K562 (cell line): Measurements from ENCODE around the gene NDOR1. TPM values are rescaled to one million over a fixed set of nuclear protein-coding genes. Genes with fewer than 3 reads are reported as not detected.

Source experiments
- ATAC-seq: fragments of 200-7000 bp; cut with Tn5 transposase; 3 replicates; pipeline ENCODE4 v1.9.1; 2020; ENCODE audit warnings: moderate library complexity
- BruUV-seq: library from RNA; stranded (reverse); fragments of 400-500 nt; replicated peaks from 2 replicates; lab custom pipeline; 2021; lab: Mats Ljungman, UMichigan
- CTCF ChIA-PET: fragments of 300-600 bp; formaldehyde crosslinking; extraction: SDS; loops from one replicate; lab custom pipeline; 2021; ENCODE audit warnings: low intra/inter-chr PET ratio; lab: Yijun Ruan, JAX
- POLR2A ChIA-PET: fragments of 300-600, 350-650 bp; sonication (Branson Sonifier 250); formaldehyde crosslinking; extraction: SDS; loops from one replicate; lab custom pipeline; 2021; ENCODE audit warnings: antibody characterized with exemption, inconsistent platforms; lab: Yijun Ruan, JAX
- DNase-seq, 4 experiments: peaks; one replicate each; pipeline versions ENCODE4 v3.0.0 to v3.0.0-alpha.2; 2011 to 2018; ENCODE audit warnings: low spot score in 3 of 4, mixed read lengths in 3 of 4; ENCODE audit errors: extremely low read depth in 1 of 4
- FAIRE-seq: peaks from 2 replicates; lab custom pipeline; 2011; peaks lifted over from hg19 to GRCh38; lab: Jason Lieb, UNC
- H2AFZ ChIP-seq: 2 replicates; pipeline ENCODE4 v1.6.0; 2011; ENCODE audit warnings: low read depth, low read length, control low read depth, inconsistent platforms
- H3K27ac ChIP-seq: fragments of 200-600 bp; 3 replicates; pipeline ENCODE4 v1.8.0; 2011; ENCODE audit warnings: low read depth, mild to moderate bottlenecking, control low read depth, inconsistent platforms, low read length, moderate library complexity, mixed read lengths; ENCODE audit errors: extremely low read depth
- H3K27me3 ChIP-seq, 2 experiments: fragments of 300-600 bp in 1 of 2; 2 replicates in 1 of 2; 3 replicates in 1 of 2; pipeline versions ENCODE4 v1.6.0 to v1.8.0; 2011; ENCODE audit warnings: inconsistent platforms in 2 of 2, low read length in 2 of 2, mild to moderate bottlenecking in 1 of 2, mixed read lengths in 1 of 2, moderate library complexity in 1 of 2; ENCODE audit not compliant: control insufficient read depth in 2 of 2, insufficient read depth in 2 of 2
- H3K36me3 ChIP-seq: fragments of 300-600 bp; 3 replicates; pipeline ENCODE4 v1.8.0; 2011; ENCODE audit warnings: mild to moderate bottlenecking, low read length, inconsistent platforms; ENCODE audit not compliant: control insufficient read depth, insufficient read depth
- H3K4me1 ChIP-seq, 2 experiments: fragments of 200-600 bp in 1 of 2; replicated peaks in 1 of 2; 2 replicates in 1 of 2; 3 replicates in 1 of 2; pipeline versions ENCODE4 v1.5.1 to v1.8.0; 2011; ENCODE audit warnings: inconsistent platforms in 2 of 2, low read length in 2 of 2, mild to moderate bottlenecking in 1 of 2, mixed read lengths in 1 of 2, moderate library complexity in 1 of 2; ENCODE audit not compliant: control insufficient read depth in 2 of 2, insufficient read depth in 2 of 2
- H3K4me2 ChIP-seq: 2 replicates; pipeline ENCODE4 v1.6.1; 2011; ENCODE audit warnings: low read length, control low read depth, inconsistent platforms, mixed read lengths; ENCODE audit not compliant: insufficient read depth
- H3K4me3 ChIP-seq: fragments of 200-600 bp; sonication (generic), shearing (Covaris generic); 2 replicates; pipeline ENCODE4 v1.5.1; 2016; ENCODE audit warnings: control low read depth, inconsistent platforms
- H3K79me2 ChIP-seq: fragments of 200-600 bp; 3 replicates; pipeline ENCODE4 v1.8.0; 2011; ENCODE audit warnings: low read length, inconsistent platforms; ENCODE audit not compliant: control insufficient read depth, insufficient read depth
- H3K9ac ChIP-seq, 2 experiments: 2 replicates each; pipeline versions ENCODE4 v1.6.0 to v1.6.1; 2011; ENCODE audit warnings: low read depth in 2 of 2, low read length in 2 of 2, control low read depth in 1 of 2, inconsistent platforms in 1 of 2, mild to moderate bottlenecking in 1 of 2, mixed read lengths in 1 of 2; ENCODE audit not compliant: insufficient read depth in 1 of 2
- H3K9me1 ChIP-seq: one replicate; pipeline ENCODE4 v1.6.0; 2011; ENCODE audit warnings: inconsistent platforms, mild to moderate bottlenecking, low read length, moderate library complexity; ENCODE audit not compliant: control insufficient read depth, insufficient read depth
- H3K9me3 ChIP-seq: replicated peaks from 2 replicates; pipeline ENCODE4 v1.5.1; 2011; ENCODE audit warnings: low read depth, low read length, inconsistent platforms; ENCODE audit not compliant: control insufficient read depth, insufficient read depth
- H4K20me1 ChIP-seq: replicated peaks from 2 replicates; pipeline ENCODE4 v1.6.1; 2011; ENCODE audit warnings: low read length, inconsistent platforms, mixed read lengths; ENCODE audit not compliant: control insufficient read depth, insufficient read depth
- ETS2 ChIP-seq: IDR thresholded peaks from 2 replicates; pipeline ENCODE4 v1.6.1; 2016; ENCODE audit warnings: borderline replicate concordance, missing genetic modification characterization, mild to moderate bottlenecking, moderate library complexity, missing compliant biosample characterization; ENCODE audit not compliant: poor library complexity, severe bottlenecking
- GTF2F1 ChIP-seq: IDR thresholded peaks from 2 replicates; pipeline ENCODE4 v1.6.1; 2011; ENCODE audit warnings: low read depth, low read length, improper control_type of control experiment
- ZBTB7A ChIP-seq: IDR thresholded peaks from 2 replicates; pipeline ENCODE4 v1.6.1; 2011; ENCODE audit warnings: low read depth, mild to moderate bottlenecking, low read length, moderate library complexity, borderline replicate concordance; ENCODE audit not compliant: control insufficient read depth
- WGBS: fragments of 100-300 bp; shearing (Covaris generic); methylation state at CpG from one replicate; pipeline ENCODE4 v1.1.6; 2016; ENCODE audit warnings: low coverage, mixed read lengths; ENCODE audit not compliant: insufficient coverage; ENCODE audit errors: missing lambda C conversion rate; 5-methylcytosine and 5-hydroxymethylcytosine counted together
- in situ Hi-C: fragments of 300-500 bp; cut with MboI; formaldehyde crosslinking; loops from 4 replicates; pipeline ENCODE4 v1.15.0; 2018; ENCODE audit warnings: inconsistent platforms, mixed read lengths
- intact Hi-C: fragments of 100-400 bp; cut with micrococcal nuclease; formaldehyde crosslinking; loops from 2 replicates; pipeline ENCODE4 v1.14.2; 2022
- polyA plus RNA-seq, 8 experiments: library from polyadenylated mRNA; depleted of rRNA in 4 of 8; stranded (reverse) in 5 of 8; unstranded in 3 of 8; fragments of >200 nt; fragmentation: Nextera tagmentation in 2 of 8; fragmentation: Illumina TruSeq in 1 of 8; extraction: Ambion mirVana in 2 of 8; extraction: Trizol in 1 of 8; gene quantifications; 2 replicates each; pipeline versions ENCODE4 v1.2.1 to v1.2.3, GENCODE V29; 2011 to 2014; ENCODE audit warnings: inconsistent platforms in 1 of 8, missing spikeins in 1 of 8
- total RNA-seq, 7 experiments: library from RNA; depleted of rRNA in 6 of 7; stranded (reverse); fragments of >200 nt in 6 of 7; fragmentation: Illumina TruSeq in 2 of 7; extraction: Trizol in 2 of 7; gene quantifications; 2 replicates each; pipeline versions ENCODE4 v1.2.1 to v1.2.3, GENCODE V29; 2011 to 2021; ENCODE audit warnings: low replicate concordance in 1 of 7
- TF ChIP-seq, protein P1 (sequence below): fragments of 250-450 bp; sonication (Bioruptor Pico); IDR thresholded peaks from 2 replicates; pipeline ENCODE4 v1.8.0; 2022; ENCODE audit warnings: inconsistent platforms
- TF ChIP-seq, protein P2 (sequence below): sonication (generic); formaldehyde crosslinking; IDR thresholded peaks from 2 replicates; pipeline ENCODE4 v1.5.0; 2020; ENCODE audit warnings: missing genetic modification reagents
- TF ChIP-seq, protein P3 (sequence below): fragments of 450-650 bp; formaldehyde crosslinking; IDR thresholded peaks from 2 replicates; pipeline ENCODE4 v1.4.0; 2022; ENCODE audit warnings: missing genetic modification characterization

NDOR1 gene
- total and polyA plus RNA-seq, 9 of the 15 experiments (the other 6 are each of a cell fraction or from before 2014, with no cell fraction given) = 0.06 to 36.9 (median 6.9) TPM

DNA sequence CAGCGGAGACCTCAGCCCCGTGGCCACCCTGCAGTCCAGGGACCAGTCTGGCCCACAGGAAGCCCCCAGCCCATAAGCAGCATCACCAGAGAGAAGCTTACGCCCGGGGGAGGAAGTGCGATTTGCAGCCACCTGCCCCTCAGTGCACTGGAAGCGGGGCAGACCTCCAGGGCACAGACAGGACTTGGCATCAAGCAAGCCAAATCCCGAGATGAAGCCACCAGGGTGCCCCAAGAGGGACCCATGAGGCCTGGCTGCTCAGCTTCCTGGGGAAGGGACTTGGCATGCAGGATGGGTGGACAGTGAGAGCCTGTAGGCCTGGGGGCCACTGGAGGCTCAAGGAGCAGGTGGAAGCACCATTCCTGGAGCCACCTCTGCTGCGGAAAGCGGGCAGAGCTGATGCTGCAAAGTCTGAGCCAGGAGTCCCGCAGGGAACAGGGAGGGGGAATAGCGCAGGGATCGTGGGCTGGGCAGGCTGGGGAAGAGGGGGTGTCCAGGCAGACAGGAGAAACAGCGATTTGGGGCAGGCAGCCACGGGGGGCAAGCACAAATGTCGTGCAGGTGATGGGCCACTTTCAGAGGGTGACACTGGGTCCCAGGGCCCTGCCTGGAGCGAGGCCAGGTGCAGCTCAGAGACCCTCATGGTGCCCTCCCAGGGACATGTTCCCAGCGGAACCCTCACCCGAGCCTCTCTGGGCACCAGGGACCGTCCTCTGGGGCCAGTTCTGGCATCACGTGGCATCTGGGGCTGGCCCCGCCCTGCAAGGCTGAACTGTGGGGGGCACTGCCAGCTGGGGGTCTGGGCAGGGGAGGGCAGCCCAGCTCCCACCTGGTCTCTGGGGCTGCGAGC lies 38.9 kb upstream of the NDOR1 start:
- TF ChIP-seq, protein P1, sequence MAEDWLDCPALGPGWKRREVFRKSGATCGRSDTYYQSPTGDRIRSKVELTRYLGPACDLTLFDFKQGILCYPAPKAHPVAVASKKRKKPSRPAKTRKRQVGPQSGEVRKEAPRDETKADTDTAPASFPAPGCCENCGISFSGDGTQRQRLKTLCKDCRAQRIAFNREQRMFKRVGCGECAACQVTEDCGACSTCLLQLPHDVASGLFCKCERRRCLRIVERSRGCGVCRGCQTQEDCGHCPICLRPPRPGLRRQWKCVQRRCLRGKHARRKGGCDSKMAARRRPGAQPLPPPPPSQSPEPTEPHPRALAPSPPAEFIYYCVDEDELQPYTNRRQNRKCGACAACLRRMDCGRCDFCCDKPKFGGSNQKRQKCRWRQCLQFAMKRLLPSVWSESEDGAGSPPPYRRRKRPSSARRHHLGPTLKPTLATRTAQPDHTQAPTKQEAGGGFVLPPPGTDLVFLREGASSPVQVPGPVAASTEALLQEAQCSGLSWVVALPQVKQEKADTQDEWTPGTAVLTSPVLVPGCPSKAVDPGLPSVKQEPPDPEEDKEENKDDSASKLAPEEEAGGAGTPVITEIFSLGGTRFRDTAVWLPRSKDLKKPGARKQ (CRISPR knock-in tag) = no peak
- no peak for TF ChIP-seq ETS2
- TF ChIP-seq, protein P2, sequence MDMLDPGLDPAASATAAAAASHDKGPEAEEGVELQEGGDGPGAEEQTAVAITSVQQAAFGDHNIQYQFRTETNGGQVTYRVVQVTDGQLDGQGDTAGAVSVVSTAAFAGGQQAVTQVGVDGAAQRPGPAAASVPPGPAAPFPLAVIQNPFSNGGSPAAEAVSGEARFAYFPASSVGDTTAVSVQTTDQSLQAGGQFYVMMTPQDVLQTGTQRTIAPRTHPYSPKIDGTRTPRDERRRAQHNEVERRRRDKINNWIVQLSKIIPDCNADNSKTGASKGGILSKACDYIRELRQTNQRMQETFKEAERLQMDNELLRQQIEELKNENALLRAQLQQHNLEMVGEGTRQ = peak; percentile 16; the same call in 1 of the 2 replicates
- no peak for TF ChIP-seq GTF2F1
- no peak for TF ChIP-seq ZBTB7A
- TF ChIP-seq, protein P3, sequence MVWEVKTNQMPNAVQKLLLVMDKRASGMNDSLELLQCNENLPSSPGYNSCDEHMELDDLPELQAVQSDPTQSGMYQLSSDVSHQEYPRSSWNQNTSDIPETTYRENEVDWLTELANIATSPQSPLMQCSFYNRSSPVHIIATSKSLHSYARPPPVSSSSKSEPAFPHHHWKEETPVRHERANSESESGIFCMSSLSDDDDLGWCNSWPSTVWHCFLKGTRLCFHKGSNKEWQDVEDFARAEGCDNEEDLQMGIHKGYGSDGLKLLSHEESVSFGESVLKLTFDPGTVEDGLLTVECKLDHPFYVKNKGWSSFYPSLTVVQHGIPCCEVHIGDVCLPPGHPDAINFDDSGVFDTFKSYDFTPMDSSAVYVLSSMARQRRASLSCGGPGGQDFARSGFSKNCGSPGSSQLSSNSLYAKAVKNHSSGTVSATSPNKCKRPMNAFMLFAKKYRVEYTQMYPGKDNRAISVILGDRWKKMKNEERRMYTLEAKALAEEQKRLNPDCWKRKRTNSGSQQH (CRISPR knock-in tag) = no peak
- intact Hi-C loops (no loop called here), in situ Hi-C loops (no loop called here)
- Histone ChIP-seq H4K20me1 (no peaks in the 10 kb centered on the region; the same call in 1 of the 2 replicates), H3K9ac (no peak overlapping the region; a peak in 1 of 4 replicates), H3K4me2 (no peak overlapping the region), H3K4me3 (no peak overlapping the region), H3K9me3 (no peaks in the 10 kb centered on the region), H3K4me1 (peaks cover 0 to 98% of the 10 kb centered on the region in 2 experiments; a peak in 2 of 5 replicates), H2AFZ (no peak overlapping the region), H3K79me2 (no peaks in the 10 kb centered on the region), H3K36me3 (no peaks in the 10 kb centered on the region), H3K27ac (no peak overlapping the region), H3K27me3 (peaks cover 29 to 55% of the 10 kb centered on the region in 2 experiments; a peak in 4 of 5 replicates), H3K9me1 (no peaks in the 10 kb centered on the region)
- ChIA-PET CTCF (no interaction called here), POLR2A (interaction anchor here (0.5 to 1.4 kb wide), 5 partner anchors 9 to 310 kb away, joined by 3 to 4 read pairs (median 3); no protein-coding TSS in a partner anchor)
- FAIRE-seq = no peak
- ATAC-seq = no peak
- no peak for DNase-seq
- 16% methylated on average over 17 of the region's 22 CpGs for WGBS
- no TSS peak for BruUV-seq
